SU-DHL-6 (cell line): ENCODE measurements around the gene KCNH4.

Experiments used
- EZH2phosphoT487 ChIP-seq: fragments of 200-600 bp; sonication (generic), shearing (Covaris generic); conservative IDR thresholded peaks from 2 replicates; pipeline ENCODE4 v1.6.1; 2018; ENCODE audit warnings: mild to moderate bottlenecking, antibody characterized with exemption, low read length, moderate library complexity, mixed read lengths
- TF ChIP-seq, protein P1 (sequence below): fragments of 200-600 bp; sonication (generic); IDR thresholded peaks from one replicate; pipeline ENCODE4 v1.5.1; 2017; ENCODE audit warnings: antibody characterized with exemption, mild to moderate bottlenecking, low read length, moderate library complexity; ENCODE audit not compliant: insufficient read depth, poor library complexity, severe bottlenecking

DNA sequence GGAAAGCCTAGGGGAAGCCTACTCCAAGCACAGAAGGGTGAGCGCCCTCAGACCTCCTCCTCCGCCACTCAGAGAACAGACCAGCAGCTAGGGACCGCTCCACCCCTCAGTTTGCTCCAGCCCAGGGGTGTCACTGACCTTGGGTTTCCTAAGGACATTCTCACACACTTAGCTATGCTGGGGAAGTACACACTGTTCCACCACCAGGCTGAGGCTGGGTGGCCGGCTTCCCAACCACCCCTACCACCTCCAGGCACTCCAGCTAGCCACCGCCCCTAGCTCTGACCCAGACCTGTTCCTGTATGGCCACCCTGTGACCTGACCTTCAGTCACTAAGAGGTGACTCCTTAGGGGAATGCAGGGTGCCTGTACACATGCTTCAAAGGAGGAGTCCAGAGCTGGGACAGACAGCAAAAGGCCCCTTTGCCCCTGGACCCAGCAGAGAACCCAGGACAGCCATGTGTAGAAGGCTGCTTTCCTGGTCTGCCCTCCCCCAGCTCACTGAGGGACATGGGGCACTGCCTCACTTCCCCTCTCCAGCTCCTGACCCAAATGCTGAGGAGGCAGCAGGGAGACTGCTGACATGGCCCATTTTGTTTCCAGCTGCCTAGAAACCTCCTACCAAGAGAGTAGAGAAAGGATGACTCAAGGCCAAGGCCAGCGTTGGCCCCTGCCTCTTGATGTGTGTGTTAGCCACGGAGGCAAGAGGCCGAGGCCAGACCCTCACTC, 51.7 kb downstream of the KCNH4 start:
- TF ChIP-seq, protein P1, sequence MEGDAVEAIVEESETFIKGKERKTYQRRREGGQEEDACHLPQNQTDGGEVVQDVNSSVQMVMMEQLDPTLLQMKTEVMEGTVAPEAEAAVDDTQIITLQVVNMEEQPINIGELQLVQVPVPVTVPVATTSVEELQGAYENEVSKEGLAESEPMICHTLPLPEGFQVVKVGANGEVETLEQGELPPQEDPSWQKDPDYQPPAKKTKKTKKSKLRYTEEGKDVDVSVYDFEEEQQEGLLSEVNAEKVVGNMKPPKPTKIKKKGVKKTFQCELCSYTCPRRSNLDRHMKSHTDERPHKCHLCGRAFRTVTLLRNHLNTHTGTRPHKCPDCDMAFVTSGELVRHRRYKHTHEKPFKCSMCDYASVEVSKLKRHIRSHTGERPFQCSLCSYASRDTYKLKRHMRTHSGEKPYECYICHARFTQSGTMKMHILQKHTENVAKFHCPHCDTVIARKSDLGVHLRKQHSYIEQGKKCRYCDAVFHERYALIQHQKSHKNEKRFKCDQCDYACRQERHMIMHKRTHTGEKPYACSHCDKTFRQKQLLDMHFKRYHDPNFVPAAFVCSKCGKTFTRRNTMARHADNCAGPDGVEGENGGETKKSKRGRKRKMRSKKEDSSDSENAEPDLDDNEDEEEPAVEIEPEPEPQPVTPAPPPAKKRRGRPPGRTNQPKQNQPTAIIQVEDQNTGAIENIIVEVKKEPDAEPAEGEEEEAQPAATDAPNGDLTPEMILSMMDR, result no peak
- TF ChIP-seq EZH2phosphoT487, result no peak
